Endothelial cell of umbilical vein (primary cell): ENCODE results near the gene TRAPPC12. TPM values are rescaled to one million over a fixed set of nuclear protein-coding genes. Genes with fewer than 3 reads are reported as not detected.

ENCODE experiments used
- BruUV-seq: library from RNA; stranded (reverse); fragments of 400-500 nt; replicated peaks from 2 replicates; lab custom pipeline; 2021; lab: Mats Ljungman, UMichigan
- CTCF ChIA-PET: fragments of 300-600, 350-600 bp; sonication (Branson Sonifier 250); formaldehyde crosslinking; loops from one replicate; lab custom pipeline; 2021; ENCODE audit warnings: antibody characterized with exemption, inconsistent platforms; lab: Charles Lee
- POLR2A ChIA-PET: fragments of 300-600, 350-600 bp; sonication (Branson Sonifier 250); formaldehyde crosslinking; loops from one replicate; lab custom pipeline; 2021; ENCODE audit warnings: antibody characterized with exemption, inconsistent platforms; lab: Charles Lee
- DNase-seq: peaks from one replicate; pipeline ENCODE4 v3.0.0-alpha.2; 2011; ENCODE audit warnings: low read depth, low spot score
- FAIRE-seq: peaks from 2 replicates; lab custom pipeline; 2011; peaks lifted over from hg19 to GRCh38; lab: Jason Lieb, UNC
- H2AFZ ChIP-seq: 2 replicates; pipeline ENCODE4 v1.6.0; 2012; ENCODE audit warnings: low read depth, low read length, control low read depth, inconsistent platforms
- H3K27ac ChIP-seq: 2 replicates; pipeline ENCODE4 v1.5.1; 2011; ENCODE audit warnings: low read depth, mild to moderate bottlenecking, control low read depth, low read length, moderate library complexity; ENCODE audit not compliant: insufficient read depth
- H3K27me3 ChIP-seq, 2 experiments: 2 replicates each; pipeline versions ENCODE4 v1.6.0 to v1.6.1; 2011; ENCODE audit warnings: low read length in 2 of 2, mixed read lengths in 1 of 2; ENCODE audit not compliant: control insufficient read depth in 2 of 2, insufficient read depth in 2 of 2
- H3K36me3 ChIP-seq, 2 experiments: 2 replicates in 1 of 2; 3 replicates in 1 of 2; pipeline ENCODE4 v1.5.1; 2011; ENCODE audit warnings: low read length in 2 of 2, mild to moderate bottlenecking in 1 of 2, moderate library complexity in 1 of 2; ENCODE audit not compliant: control insufficient read depth in 2 of 2, insufficient read depth in 2 of 2; ENCODE audit errors: extremely low read depth in 1 of 2
- H3K4me1 ChIP-seq: 3 replicates; pipeline ENCODE4 v1.5.1; 2011; ENCODE audit warnings: mild to moderate bottlenecking, low read length; ENCODE audit not compliant: control insufficient read depth, insufficient read depth; ENCODE audit errors: extremely low read depth
- H3K4me2 ChIP-seq: 2 replicates; pipeline ENCODE4 v1.6.1; 2011; ENCODE audit warnings: low read length, control low read depth, mixed read lengths; ENCODE audit not compliant: insufficient read depth
- H3K4me3 ChIP-seq, 3 experiments: fragments of 200-600 bp in 1 of 3; sonication (generic), shearing (Covaris generic) in 1 of 3; replicated peaks in 1 of 3; 2 replicates each; pipeline ENCODE4 v1.5.1; 2011 to 2016; ENCODE audit warnings: control low read depth in 3 of 3, low read length in 3 of 3, mild to moderate bottlenecking in 2 of 3, inconsistent platforms in 1 of 3, low read depth in 1 of 3, moderate library complexity in 1 of 3; ENCODE audit not compliant: insufficient read depth in 1 of 3
- H3K79me2 ChIP-seq: 2 replicates; pipeline ENCODE4 v1.6.0; 2012; ENCODE audit warnings: low read length, inconsistent platforms; ENCODE audit not compliant: control insufficient read depth, insufficient read depth
- H3K9ac ChIP-seq: replicated peaks from 2 replicates; pipeline ENCODE3; 2011; ENCODE audit warnings: low read length, control low read depth; ENCODE audit not compliant: insufficient read depth; ENCODE audit errors: extremely low read depth
- H3K9me1 ChIP-seq: replicated peaks from 3 replicates; pipeline ENCODE4 v1.6.0; 2011; ENCODE audit warnings: mild to moderate bottlenecking, low read length; ENCODE audit not compliant: control insufficient read depth, insufficient read depth; ENCODE audit errors: extremely low read depth
- H3K9me3 ChIP-seq: replicated peaks from 2 replicates; pipeline ENCODE4 v1.5.1; 2012; ENCODE audit warnings: low read length, inconsistent platforms; ENCODE audit not compliant: control insufficient read depth, insufficient read depth
- H4K20me1 ChIP-seq: replicated peaks from 2 replicates; pipeline ENCODE3; 2011; ENCODE audit warnings: mild to moderate bottlenecking, low read length; ENCODE audit not compliant: control insufficient read depth, insufficient read depth; ENCODE audit errors: extremely low read depth
- EZH2 ChIP-seq: IDR thresholded peaks from 2 replicates; pipeline ENCODE4 v1.6.1; 2012; ENCODE audit warnings: borderline replicate concordance, low read depth, mild to moderate bottlenecking, moderate library complexity, low read length, inconsistent platforms; ENCODE audit not compliant: severe bottlenecking
- FOS ChIP-seq: IDR thresholded peaks from 2 replicates; pipeline ENCODE4 v1.6.1; 2011; ENCODE audit warnings: mild to moderate bottlenecking, low read length, moderate library complexity, borderline replicate concordance; ENCODE audit not compliant: insufficient read depth
- GATA2 ChIP-seq: IDR thresholded peaks from 2 replicates; pipeline ENCODE4 v1.7.0; 2011; ENCODE audit warnings: low read depth, mild to moderate bottlenecking, moderate library complexity, mixed read lengths, low read length; ENCODE audit not compliant: insufficient read length, insufficient read depth
- JUN ChIP-seq: IDR thresholded peaks from 2 replicates; pipeline ENCODE4 v1.6.1; 2011; ENCODE audit warnings: borderline replicate concordance, low read depth; ENCODE audit not compliant: insufficient read length, insufficient read depth
- MYC ChIP-seq: IDR thresholded peaks from one replicate; pipeline ENCODE4 v1.6.1; 2011; ENCODE audit warnings: mild to moderate bottlenecking, low read depth, low read length
- POLR2A ChIP-seq: IDR thresholded peaks from 2 replicates; pipeline ENCODE4 v1.6.1; 2012; ENCODE audit warnings: low read depth, mild to moderate bottlenecking, control low read depth, low read length
- POLR2AphosphoS5 ChIP-seq: IDR thresholded peaks from 2 replicates; pipeline ENCODE4 v1.6.1; 2012; ENCODE audit warnings: low read depth, mild to moderate bottlenecking, control low read depth, low read length, moderate library complexity; ENCODE audit not compliant: insufficient read depth
- dilution Hi-C: fragments of 300-500 bp; cut with MboI; formaldehyde crosslinking; loops from one replicate; pipeline ENCODE4 v1.15.0; 2019; ENCODE audit warnings: low sequenced_read_pairs; ENCODE audit not compliant: extremely low pct_ligation_motif_present
- intact Hi-C: fragments of 100-400 bp; cut with micrococcal nuclease; formaldehyde crosslinking; loops from one replicate; pipeline ENCODE4 v1.10.0; 2022
- polyA plus RNA-seq, 4 experiments: library from polyadenylated mRNA; depleted of rRNA in 3 of 4; stranded (reverse) in 3 of 4; unstranded in 1 of 4; fragments of >200 nt; gene quantifications; 2 replicates each; pipeline versions ENCODE4 v1.2.1 to v1.2.3, GENCODE V29; 2011 to 2012; ENCODE audit warnings: missing spikeins in 1 of 4
- total RNA-seq: library from RNA; stranded (reverse); gene quantifications from 2 replicates; pipeline ENCODE4 v1.2.3, GENCODE V29; 2021
- TF ChIP-seq, protein P1 (sequence below): IDR thresholded peaks from 2 replicates; pipeline ENCODE4 v1.6.1; 2011; ENCODE audit not compliant: insufficient read depth, insufficient read length
- TF ChIP-seq, protein P2 (sequence below), 2 donors: IDR thresholded peaks; 1 replicate in 1 of 2; 2 replicates in 1 of 2; pipeline ENCODE4 v1.5.1; 2011; ENCODE audit warnings: low read length in 2 of 2, mild to moderate bottlenecking in 2 of 2, moderate library complexity in 2 of 2, control low read depth in 1 of 2, inconsistent platforms in 1 of 2, low read depth in 1 of 2; ENCODE audit not compliant: insufficient read depth in 1 of 2; ENCODE audit errors: extremely low read depth in 1 of 2

The TRAPPC12 gene
- total and polyA plus RNA-seq, 2 donors (not counting 3 experiments of a cell fraction or from before 2014, with no cell fraction given), result 47.5 to 81.5 TPM

DNA sequence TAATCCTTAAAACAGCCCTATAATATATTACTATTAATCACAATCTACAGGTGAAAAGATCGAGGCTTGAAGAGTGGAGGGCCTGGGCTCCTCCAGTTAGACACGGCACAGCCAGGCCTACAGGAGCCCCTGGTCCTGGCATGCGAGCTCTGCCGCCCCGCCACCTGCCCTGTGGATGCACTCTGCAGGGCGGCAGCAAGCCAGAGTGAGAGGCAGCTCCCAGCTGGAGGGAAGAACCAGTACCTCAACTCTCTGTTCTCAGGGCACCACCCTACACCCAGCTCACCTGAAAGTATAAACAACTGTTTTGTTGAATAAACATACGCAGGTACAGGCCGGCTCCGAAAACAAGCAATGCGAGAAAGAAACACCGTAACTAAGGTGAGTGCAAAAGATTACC lies 36.5 kb upstream of the TRAPPC12 start:
- no peak for TF ChIP-seq JUN
- TF ChIP-seq, protein P1, sequence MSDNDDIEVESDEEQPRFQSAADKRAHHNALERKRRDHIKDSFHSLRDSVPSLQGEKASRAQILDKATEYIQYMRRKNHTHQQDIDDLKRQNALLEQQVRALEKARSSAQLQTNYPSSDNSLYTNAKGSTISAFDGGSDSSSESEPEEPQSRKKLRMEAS, result no peak
- no peak overlapping the region for H3K4me2 ChIP-seq
- no peak overlapping the region for H2AFZ ChIP-seq
- ChIA-PET CTCF (no interaction called here), POLR2A (no interaction called here)
- no TSS peak for BruUV-seq
- H3K9me3 ChIP-seq, result no peaks in the 10 kb centered on the region
- FAIRE-seq, result no peak
- dilution Hi-C loops (no loop called here), intact Hi-C loops (no loop called here)
- no peak overlapping the region for H3K27ac ChIP-seq
- H3K9ac ChIP-seq, result no peak overlapping the region
- no peaks in the 10 kb centered on the region for H3K4me1 ChIP-seq
- no peaks in the 10 kb centered on the region for H3K79me2 ChIP-seq
- DNase-seq, result no peak
- H4K20me1 ChIP-seq, result no peaks in the 10 kb centered on the region
- no peak overlapping the region for H3K4me3 ChIP-seq
- H3K27me3 ChIP-seq, result no peaks in the 10 kb centered on the region
- H3K9me1 ChIP-seq, result no peaks in the 10 kb centered on the region
- H3K36me3 ChIP-seq, result no peaks in the 10 kb centered on the region

DNA sequence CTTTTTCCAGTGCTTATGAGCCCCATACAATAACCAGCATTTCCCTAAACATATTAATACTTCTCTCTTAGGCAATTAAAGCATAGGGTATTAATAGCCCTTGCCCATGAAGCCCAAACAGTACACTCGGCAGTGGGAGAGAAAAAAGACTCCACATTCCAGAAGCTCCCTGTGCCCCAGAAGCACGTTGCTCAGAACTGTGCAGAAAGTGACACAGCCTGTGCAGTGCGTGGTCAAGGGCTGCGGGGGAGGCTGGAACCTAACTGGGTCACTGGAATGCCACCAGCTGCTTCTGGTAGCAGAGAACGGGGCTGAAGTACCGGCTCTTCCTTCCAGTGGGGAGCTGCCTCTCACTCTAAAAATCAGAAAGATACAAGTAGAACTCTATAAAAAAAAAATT lies 34.6 kb upstream of the TRAPPC12 start:
- no peaks in the 10 kb centered on the region for H3K9me3 ChIP-seq
- no peak overlapping the region for H2AFZ ChIP-seq
- POLR2A ChIA-PET, result no interaction called here
- H3K27me3 ChIP-seq, result no peaks in the 10 kb centered on the region
- no peaks in the 10 kb centered on the region for H3K79me2 ChIP-seq
- CTCF ChIA-PET, result no interaction called here
- no peak overlapping the region for H3K4me3 ChIP-seq
- H3K4me2 ChIP-seq, result no peak overlapping the region
- no peak for TF ChIP-seq GATA2
- TF ChIP-seq POLR2A, result no peak
- TF ChIP-seq JUN, result no peak
- TF ChIP-seq EZH2, result no peak
- no peak for TF ChIP-seq POLR2AphosphoS5
- no peak for TF ChIP-seq FOS
- TF ChIP-seq, protein P1, result no peak
- TF ChIP-seq, protein P2, sequence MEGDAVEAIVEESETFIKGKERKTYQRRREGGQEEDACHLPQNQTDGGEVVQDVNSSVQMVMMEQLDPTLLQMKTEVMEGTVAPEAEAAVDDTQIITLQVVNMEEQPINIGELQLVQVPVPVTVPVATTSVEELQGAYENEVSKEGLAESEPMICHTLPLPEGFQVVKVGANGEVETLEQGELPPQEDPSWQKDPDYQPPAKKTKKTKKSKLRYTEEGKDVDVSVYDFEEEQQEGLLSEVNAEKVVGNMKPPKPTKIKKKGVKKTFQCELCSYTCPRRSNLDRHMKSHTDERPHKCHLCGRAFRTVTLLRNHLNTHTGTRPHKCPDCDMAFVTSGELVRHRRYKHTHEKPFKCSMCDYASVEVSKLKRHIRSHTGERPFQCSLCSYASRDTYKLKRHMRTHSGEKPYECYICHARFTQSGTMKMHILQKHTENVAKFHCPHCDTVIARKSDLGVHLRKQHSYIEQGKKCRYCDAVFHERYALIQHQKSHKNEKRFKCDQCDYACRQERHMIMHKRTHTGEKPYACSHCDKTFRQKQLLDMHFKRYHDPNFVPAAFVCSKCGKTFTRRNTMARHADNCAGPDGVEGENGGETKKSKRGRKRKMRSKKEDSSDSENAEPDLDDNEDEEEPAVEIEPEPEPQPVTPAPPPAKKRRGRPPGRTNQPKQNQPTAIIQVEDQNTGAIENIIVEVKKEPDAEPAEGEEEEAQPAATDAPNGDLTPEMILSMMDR (IDR thresholded peaks at IDR 0.05; ENCODE audit: extremely low read depth in 1 of 2, insufficient read depth in 1 of 2, low read depth in 1 of 2, low read length in 2 of 2), result no peak
- no peak for TF ChIP-seq MYC
- no peak overlapping the region for H3K9ac ChIP-seq
- no peak overlapping the region for H3K27ac ChIP-seq
- no peaks in the 10 kb centered on the region for H3K36me3 ChIP-seq
- no peaks in the 10 kb centered on the region for H3K9me1 ChIP-seq
- BruUV-seq, result no TSS peak
- dilution Hi-C loops (no loop called here), intact Hi-C loops (no loop called here)
- no peak for DNase-seq
- no peaks in the 10 kb centered on the region for H3K4me1 ChIP-seq
- FAIRE-seq, result no peak
- no peaks in the 10 kb centered on the region for H4K20me1 ChIP-seq
